T-helper 2 cell (primary cell): ENCODE measurements around the gene TFF3.
A peak's percentile ranks its signal among the peaks of the same experiment; 100 is the strongest.

Source experiments
- DNase-seq, 5 experiments: peaks; one replicate each; pipeline versions ENCODE4 v3.0.0 to v3.0.0-alpha.2; 2012 to 2022

Gene TFF3

DNA sequence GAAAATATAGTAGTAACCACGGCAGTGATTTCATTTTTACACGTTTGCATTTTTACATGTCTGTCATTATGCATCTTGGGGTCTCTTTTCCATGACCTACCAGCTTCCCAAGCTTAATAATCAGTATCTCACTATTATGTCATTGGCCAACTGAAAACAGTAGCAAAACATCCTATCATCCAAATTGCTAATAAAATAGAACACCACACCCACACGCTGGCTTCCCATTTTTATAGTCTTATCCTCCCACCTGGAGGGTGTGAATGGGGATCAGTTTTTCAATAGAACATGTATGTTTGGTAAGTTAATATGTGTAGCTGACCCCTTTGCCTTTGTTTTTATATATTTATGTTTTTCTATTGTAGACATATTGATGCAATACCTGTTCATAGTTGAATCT lies 11.8 kb downstream of the TFF3 start:
- DNase-seq, result no peak

DNA sequence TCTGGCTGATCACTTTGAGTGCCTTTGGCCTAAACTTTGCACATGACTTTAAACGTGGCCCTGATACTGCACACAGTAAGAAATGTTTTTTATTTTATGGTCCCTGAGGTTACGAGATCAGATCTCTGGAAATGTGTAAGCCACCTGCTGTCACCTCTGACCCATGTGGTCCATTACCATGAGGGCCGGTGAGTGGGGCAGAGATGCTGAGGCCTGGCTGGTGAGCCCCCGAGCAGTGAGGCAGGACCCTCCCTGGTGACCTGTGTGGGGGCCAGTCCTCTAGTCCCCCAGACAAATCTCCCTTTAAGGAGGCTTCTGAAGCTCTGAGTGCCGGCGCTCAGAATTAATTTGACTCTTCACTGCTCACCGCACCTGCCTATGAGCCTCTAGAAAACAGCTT lies 12.4 kb downstream of the TFF3 start:
- DNase-seq, result no peak

DNA sequence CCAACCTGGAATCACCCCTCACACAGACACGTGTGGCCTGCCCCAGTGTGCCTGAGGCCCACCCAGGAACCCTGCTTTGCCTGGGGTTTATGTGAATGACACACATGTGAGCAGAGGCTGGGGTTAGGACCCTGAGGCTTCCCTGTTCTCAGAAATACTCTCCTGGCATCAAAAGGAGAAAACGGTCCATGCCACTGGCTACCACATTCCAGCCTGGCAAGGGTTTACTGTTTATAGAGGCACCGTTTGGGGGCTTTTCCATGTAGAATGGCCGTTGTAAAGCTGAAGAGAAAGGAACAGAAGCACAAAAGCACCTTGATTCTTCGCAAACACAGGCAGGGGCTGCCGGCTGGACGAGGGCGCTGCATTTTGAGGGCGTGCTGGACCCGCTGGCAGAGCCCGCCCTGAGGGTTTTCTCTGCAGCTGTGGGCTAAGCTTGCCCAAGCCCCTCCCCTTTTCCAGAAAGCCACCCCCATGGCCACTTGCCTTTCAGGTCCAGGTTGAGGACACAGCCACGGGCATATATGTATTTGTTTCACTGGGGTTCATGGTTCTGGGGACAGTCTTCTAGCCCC lies 13.0 kb downstream of the TFF3 start:
- DNase-seq, result no peak

DNA sequence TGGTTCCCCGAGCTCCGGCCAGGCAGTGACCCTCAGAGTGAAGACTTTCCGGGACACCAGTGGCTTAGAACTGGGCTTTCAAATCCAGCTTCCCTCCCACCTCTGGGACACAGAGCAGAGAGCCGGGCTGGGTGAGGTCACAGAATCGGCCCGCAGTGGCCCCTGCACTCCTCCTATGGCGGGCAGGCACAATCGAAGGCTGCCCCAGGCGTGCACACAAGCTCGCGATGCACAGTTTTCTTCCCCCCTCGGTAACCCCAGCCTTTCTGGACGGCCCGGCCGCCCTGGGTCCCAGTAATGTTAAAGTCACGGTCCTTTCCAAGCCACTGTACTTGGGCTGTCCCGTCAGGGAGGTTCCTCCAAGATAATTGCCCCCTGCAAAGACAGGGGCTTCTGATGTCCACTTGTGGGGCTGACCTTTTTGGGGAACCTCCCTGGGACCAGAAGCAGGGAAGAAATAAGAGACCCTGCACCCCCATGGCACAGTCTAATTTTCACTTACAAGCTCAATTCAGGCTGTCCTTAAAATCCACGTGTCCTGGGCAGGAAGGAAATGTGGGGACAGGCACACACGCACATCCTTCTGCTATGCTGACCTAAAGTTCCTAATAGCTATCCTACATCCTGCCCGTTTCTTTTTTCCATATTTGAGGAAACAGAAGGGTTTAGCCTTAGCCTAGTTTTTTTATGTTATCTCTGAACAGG lies 13.7 kb downstream of the TFF3 start:
- no peak for DNase-seq

DNA sequence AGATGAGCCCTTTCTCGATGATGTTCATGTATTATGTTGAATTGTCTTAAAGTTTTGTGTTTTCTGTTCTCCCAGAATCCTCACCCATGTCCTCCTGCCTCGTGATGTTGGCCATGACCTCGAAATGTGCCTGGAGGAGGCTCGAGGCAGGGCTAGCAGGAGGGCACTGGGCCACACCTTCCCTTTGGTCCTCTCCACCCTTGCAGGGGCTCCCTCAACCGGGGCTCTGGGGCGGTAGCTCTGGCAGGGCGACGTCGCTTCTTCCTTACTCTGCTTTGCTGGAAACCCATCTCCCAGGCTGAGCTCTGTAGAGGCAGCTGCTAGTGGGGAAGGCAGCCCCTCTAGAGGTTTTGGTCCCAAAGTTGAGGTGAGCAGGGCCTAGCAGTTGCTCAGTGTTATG lies 14.3 kb downstream of the TFF3 start:
- no peak for DNase-seq

DNA sequence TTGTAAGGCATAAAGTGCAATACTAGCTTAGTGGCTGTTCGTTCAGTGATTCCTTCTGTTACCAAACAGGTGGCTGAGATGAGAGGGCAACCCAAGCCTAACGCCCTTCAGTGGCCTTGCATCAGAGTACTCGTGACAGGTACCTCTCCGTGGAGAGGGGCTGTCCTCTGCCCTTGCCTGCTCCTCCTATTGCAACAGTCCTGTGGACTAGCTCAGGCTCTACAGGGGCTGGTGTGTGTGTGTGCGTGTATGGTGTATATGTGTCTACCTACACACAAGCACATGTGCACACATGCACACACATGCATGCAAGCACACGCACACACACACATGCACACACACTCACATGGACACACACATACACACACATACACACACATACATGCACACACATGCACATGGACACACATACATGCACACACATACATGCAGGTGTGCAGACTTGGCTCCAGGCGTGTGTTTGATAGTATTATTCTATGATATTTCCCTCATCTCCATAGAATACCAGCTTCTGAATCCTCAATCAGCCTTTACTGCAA lies 15.1 kb downstream of the TFF3 start:
- DNase-seq, result no peak

DNA sequence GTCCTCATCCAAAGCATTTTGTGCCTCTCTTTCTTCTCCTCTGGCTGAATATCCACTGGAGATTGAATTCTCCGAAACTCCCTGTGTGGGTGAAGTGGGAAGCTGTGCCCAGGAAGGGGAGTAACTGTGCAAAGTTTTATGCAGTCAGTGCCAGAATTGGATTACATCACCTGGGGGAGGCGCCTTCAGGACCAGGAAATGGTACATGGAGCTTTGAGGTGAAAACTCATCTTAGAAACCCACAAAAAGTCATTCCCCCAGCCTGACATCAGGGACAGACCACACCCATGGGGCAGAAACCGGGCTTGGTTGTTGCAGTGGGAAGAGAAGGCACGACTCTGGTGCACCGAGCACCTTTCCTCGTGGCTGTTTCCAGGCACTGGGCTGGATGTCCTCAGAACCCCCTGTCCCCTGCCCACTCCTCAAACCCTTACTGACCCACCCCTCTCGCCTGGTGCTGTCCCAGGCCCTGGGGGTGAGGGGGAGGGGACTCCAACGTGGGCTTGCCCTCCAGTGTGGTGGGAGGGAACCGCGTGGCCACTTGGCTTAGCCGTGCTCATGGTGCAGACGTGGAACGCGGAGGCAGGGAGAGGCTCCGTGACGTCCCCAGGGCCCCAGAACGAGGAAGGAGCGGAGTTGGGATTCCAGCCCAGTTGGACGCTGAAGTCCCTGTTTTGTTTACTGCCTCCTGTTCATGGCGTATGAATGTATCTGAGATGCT lies 15.7 kb downstream of the TFF3 start:
- DNase-seq, result peak in 1 of 5 experiments; percentile 43

DNA sequence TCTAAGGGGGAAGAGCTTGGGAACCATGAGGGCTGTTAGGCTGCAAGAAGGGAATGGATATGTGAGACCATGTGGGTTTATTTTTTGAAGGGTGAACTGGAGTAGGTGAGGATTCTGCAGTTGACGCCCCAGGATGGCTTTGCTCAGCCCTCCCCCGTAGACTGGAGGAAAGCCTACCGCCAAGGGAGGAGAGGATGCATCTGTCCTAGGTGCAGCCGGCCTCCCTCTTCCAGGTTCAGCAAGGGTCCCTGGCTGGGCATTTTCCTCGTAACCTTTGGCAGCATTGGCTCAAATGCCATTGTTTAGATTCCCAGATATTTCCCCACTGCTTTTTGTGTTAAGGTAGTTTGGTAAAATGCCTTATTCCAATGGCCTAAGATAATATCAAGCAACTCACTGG lies 16.6 kb downstream of the TFF3 start:
- no peak for DNase-seq

DNA sequence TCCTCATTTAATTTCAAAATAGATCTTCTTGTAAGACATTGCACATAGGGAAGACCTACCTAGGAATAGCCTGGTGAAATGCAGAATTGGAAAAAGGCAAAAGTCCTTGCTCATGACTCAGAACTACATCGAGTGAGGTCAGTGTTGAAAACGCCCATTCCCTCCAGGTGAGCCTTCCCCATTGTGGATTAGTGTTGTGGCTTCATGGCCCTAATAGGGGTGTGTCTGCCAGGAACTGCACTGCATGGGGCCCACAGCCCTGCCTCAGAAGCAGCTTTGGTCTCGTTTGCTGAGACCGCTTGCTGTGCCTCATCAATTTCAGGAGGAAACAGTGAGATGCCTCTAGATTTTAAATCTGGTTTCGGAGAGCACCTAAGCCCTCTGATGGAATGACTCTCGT lies 17.0 kb downstream of the TFF3 start:
- DNase-seq, result no peak

DNA sequence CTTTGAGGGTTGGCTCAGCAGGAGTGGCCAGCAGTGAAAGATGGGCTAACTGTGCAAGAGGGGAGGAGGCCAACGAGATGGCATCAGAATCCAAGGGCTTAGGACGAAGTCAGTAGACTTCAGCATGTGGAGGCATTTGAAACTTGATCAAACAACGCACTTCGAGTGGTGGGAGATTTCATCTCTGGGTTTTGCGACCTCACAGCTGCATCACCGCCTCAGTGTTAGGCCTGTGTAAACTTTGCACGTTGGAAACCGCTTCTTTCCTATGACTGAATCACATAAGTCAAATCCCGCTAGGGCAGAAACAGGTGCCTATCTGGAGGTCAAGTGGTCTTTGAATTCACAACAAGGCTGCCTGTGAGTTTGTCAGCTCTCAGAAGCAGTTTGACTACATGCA lies 17.8 kb downstream of the TFF3 start:
- DNase-seq, result no peak

DNA sequence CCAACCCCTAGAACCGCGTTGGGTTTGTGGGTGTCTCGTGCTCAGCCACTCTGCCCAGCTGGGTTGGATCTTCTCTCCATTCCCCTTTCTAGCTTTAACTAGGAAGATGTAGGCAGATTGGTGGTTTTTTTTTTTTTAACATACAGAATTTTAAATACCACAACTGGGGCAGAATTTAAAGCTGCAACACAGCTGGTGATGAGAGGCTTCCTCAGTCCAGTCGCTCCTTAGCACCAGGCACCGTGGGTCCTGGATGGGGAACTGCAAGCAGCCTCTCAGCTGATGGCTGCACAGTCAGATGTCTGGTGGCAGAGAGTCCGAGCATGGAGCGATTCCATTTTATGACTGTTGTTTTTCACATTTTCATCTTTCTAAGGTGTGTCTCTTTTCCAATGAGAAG lies 18.7 kb downstream of the TFF3 start:
- DNase-seq, result no peak

DNA sequence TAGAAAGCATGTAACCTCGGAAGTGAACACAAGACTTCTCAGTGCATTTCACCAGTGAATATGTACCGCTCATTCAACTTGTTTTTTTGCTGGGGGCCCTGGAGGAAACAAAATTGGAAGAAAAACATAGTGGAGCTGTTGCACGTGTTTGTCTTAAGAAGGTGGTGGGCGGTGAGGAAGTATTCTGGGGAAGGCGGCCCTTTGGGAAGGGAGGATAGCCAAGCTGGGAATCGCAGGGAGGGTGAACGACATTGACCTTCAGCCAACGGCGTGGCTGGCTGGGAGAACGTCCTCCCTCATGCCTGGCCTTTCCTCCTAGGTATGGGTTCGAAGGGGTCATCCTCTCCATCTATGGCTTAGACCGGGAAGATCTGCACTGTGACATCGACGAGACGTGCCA lies 19.4 kb downstream of the TFF3 start:
- no peak for DNase-seq

DNA sequence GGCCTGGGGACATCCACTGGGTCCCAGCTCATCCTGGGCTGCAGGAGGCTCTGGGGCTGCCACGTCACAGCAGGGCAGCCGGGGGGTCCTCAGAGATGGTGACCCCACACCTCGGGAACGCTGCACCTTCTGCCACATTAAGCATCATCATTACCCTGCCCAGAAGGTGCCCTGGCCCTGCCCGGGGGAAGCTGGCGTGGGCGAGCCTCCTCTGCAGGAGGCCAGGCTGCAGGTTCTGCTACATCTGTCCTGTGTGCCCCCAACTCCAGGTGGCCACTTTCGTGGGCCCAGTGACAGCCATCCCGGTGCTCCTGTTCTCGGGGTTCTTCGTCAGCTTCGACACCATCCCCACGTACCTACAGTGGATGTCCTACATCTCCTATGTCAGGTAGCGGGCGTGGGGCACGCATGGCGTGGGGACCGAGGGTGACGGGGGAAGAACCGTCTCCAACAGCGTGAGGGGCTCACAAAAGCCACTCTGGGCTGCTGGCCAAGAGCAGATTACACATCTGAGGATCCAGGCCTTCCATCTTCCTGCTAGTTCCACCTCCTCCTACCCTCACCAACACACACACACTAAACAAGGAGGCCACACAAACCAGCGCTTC lies 20.8 kb downstream of the TFF3 start:
- no peak for DNase-seq

DNA sequence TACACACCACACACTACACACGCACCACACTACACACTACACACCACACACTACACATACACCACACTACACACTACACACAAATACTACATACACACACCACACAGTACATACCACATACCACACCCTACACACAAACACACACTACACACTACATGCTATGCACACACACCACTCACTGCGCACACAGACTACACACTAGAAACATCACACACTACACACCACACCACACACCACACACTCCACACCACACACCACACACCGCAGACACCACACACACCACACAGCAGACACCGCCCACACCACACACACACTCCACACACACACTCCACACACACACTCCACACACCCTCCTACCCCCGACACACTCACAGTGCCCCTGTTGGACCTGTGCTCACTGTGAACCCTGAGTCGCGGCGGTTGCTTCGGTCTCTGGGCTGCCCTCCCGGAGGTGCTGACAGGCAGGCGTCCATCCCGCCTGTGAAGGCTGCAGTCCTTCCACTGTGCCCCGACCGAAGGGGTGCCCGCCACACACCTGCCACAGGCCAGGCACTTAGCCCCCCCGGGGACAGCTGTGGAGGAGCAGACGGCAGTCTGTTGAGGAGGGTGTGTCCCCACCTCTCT lies 21.4 kb downstream of the TFF3 start:
- DNase-seq, result peak in 1 of 5 experiments; percentile 14

DNA sequence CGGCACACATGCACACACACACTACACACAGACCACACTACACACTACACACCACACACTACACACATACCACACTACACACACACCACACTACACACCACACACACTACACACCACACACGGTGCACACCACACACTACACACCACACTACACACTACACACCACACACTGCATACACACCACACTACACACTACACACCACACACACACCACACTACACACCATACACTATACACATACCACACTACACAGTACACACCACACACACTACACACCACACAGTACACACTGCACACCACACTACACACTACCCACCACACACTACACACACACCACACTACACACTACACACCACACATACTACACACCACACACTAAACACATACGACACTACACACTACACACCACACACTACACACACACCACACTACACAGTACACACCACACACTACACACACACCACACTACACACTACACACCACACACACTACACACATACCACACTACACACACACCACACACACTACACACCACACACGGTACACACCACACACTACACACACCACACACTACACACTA lies 22.6 kb downstream of the TFF3 start:
- peak in 1 of 5 experiments; percentile 16 for DNase-seq

DNA sequence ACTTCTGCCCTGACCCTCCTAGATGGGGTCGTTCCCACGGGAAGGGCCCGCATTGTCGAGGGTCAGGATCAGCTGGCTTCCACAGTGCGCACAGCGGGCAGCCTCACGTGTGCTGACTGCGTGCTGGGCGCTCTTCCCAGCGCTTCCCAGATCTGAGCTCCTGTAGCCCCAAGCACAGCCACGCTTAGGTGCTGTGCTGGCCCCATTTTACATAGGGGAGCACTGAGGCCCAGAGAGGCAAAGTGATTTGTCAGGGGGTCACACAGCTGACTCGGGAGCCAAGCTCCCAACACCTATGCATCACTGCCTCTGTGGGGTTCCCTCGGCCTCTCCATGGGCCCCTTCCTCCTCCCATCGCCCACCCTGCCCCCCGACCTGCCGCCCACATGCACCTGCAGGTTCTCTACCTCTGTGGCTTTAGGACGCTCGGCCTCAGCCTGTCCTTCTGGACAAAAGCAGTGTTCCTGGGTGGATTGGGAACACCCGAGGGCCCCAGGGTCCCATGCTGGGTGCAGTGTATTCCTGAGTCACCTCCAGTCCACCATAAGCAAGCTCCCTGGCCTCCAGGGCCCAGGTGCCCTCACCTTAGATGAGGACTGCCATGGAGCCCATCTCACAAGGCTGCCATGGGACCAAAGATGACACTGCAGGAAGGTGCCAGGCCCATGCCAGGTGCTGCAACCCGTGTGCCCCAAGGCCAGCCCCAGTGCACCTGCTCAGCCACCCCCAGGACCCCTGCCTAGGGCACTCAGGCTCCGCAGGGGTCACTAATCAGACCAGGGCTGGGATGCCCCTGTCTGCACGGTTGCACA lies 23.3 kb downstream of the TFF3 start:
- no peak for DNase-seq

DNA sequence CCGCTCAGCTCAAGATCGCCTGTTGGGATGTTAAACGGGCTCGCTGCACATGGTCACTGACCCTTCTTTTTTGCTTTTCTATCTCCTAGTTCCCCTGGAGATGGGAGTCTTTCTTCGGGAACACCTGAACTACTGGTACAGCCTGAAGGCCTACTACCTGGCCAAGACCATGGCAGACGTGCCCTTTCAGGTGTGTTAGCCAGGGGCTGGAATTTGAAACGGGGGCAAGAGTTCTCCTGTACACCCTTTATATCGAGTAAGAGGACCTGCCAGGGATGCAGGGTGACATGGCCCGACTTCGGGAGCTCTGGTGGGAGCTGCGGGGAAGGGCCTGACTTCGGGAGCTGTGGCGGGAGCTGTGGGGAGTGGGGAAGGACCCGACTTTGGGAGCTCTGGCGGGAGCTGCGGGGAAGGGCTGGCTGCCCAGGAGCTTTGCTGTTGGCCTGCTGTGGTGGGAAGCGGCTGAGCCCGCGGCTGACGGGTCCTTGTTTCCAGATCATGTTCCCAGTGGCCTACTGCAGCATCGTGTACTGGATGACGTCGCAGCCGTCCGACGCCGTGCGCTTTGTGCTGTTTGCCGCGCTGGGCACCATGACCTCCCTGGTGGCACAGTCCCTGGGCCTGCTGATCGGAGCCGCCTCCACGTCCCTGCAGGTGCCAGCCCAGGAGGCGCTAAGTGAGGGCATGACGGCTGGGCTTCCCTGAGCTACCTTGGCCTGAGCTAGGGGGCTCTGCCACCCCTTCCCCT lies 24.0 kb downstream of the TFF3 start:
- no peak for DNase-seq

DNA sequence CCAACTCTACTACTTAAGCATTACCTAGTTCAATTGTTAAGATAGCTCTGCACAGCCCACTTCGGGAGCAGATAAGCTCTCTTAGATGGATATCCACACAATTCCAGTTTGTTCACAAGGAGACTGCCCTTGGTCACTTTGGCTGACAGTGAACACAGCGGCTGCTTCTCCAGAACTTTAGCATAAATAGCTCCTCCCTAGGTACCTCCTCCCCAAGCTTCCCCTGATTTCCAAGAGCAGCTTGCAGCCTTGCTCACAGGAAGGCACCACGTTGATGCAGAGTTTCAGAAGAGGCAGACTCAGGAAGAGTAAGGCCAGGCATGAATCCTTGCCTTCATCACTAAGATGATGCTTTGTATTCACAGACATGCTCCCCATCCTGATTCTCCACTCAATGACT lies 24.7 kb downstream of the TFF3 start:
- no peak for DNase-seq

DNA sequence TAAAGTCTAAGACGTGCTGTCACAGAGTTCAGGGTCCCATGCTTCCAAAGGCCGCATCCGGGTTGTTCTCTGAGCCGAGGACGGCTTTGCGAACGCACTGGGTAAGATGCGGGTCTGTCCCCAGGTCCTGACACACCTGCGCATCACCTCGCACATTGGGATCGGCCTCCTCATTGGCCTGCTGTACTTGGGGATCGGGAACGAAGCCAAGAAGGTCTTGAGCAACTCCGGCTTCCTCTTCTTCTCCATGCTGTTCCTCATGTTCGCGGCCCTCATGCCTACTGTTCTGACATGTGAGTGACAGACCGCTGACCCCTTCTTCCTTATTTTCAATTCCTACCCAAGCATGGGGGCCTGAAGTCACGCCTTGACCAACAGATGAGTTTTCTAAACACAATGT lies 25.3 kb downstream of the TFF3 start:
- no peak for DNase-seq

DNA sequence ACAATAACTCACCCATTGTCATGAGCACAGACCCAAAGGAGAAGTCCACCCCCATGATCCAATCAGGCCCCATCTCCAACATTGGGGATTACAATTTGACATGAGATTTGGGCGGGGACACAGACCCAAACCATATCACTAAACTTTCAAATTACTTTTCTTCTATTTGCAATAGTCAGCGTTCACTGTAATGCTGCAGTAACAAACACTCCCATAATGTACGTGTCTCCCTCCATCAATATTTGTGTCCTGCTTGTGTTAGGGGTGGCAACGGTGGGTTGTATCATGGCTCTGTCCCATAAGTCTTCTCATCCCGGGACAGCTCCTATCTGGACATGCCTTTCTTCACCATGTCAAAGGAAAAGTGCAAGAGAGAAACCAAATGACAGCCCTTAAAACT lies 26.2 kb downstream of the TFF3 start:
- DNase-seq, result no peak
